ENCODE measurements around the gene CMSS1. TPM values are rescaled to one million over a fixed set of nuclear protein-coding genes. Genes with fewer than 3 reads are reported as not detected.
A peak's percentile ranks its signal among the peaks of the same experiment; 100 is the strongest.

CMSS1 gene
- total and polyA plus RNA-seq, 9 donors = 14.5 to 54.0 (median 24.9) TPM

- DNase-seq = no peak
- no peak for TF ChIP-seq POLR2A (IDR thresholded peaks at IDR 0.05)
- TF ChIP-seq CTCF (IDR thresholded peaks at IDR 0.05) = no peak
- TF ChIP-seq EP300 (IDR thresholded peaks at IDR 0.05) = no peak
- no peaks in the 10 kb centered on the region for H3K27me3 ChIP-seq
- peak overlapping the region; percentile 57 for H3K4me3 ChIP-seq
- H3K9me3 ChIP-seq = no peaks in the 10 kb centered on the region
- H3K27ac ChIP-seq = peak overlapping the region in 1 of 2 donors; percentile 93
- intact Hi-C loops (cut with DNase I) = loop anchor here (10.0 kb wide), 5 partner anchors 72 to 382 kb away; no protein-coding TSS in a partner anchor
- no peaks in the 10 kb centered on the region for H3K36me3 ChIP-seq
- peaks cover 20% of the 10 kb centered on the region for H3K4me1 ChIP-seq (ENCODE audit: insufficient read depth)
Observed at GRCh38 chr3:99872923-99873254, 55.2 kb downstream of the CMSS1 start.

DNA sequence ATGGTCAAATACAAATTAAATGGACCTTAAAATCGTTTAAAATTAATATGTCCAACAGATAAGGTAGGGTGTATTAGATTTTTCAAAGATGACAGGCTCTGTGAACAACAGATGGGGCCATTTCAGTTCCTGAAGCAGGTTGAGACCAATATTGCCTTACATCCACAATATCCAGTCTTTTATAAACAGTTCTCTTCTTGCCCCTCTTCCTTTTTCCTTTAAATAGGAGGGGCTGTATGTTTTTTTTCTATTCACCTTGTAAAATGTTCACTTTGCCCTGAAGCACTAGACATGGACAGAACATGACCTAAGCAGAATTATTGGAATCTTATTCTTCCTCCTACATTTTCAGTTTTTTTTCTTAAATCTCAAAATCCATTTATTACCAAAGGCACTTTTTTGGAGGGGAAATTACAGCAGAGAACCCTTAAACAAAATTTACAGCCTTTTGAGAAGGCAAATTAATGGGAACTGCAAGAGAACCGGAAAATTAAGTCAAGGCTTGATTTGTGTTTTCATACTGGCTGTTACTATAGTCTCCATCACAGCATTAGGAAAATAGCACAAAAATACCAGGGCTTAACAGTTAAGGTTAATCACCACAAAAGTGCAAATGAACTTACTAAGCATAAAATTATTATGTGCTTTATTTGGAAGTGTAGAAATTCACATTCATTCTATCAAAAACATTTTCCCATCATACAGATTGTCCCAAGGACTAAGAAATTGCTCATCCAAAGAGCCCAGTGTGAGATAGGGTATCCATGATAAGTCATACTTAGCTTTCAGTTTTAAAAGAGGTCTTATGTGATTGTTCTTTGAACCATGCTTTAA, 55.8 kb downstream of the CMSS1 start:
- 0 to 7% (median 6%) methylated on average over 2 of the region's 2 CpGs for WGBS, 3 donors
- no peak for DNase-seq
- Histone ChIP-seq H3K4me1 (ENCODE audit: insufficient read depth) (peaks cover 15% of the 10 kb centered on the region), H3K4me3 (peak overlapping the region; percentile 57), H3K27ac (peak overlapping the region in 1 of 2 donors; percentile 93), H3K27me3 (no peaks in the 10 kb centered on the region), H3K36me3 (no peaks in the 10 kb centered on the region), H3K9me3 (no peaks in the 10 kb centered on the region)
- intact Hi-C loops (cut with DNase I) = loop anchor here (10.0 kb wide), 5 partner anchors 71 to 381 kb away; no protein-coding TSS in a partner anchor
- TF ChIP-seq EP300 (IDR thresholded peaks at IDR 0.05) = no peak
- TF ChIP-seq CTCF (IDR thresholded peaks at IDR 0.05) = no peak
- no peak for TF ChIP-seq POLR2A (IDR thresholded peaks at IDR 0.05)

GRCh38 chr3:99874237-99875002, 56.8 kb downstream of the CMSS1 start:
- no peak for TF ChIP-seq CTCF (IDR thresholded peaks at IDR 0.05)
- TF ChIP-seq POLR2A (IDR thresholded peaks at IDR 0.05) = no peak
- no peak for TF ChIP-seq EP300 (IDR thresholded peaks at IDR 0.05)
- peak overlapping the region in 1 of 2 donors; percentile 93 for H3K27ac ChIP-seq
- DNase-seq = no peak
- H3K36me3 ChIP-seq = no peaks in the 10 kb centered on the region
- H3K27me3 ChIP-seq = no peaks in the 10 kb centered on the region
- intact Hi-C loops (cut with DNase I) = loop anchor here (10.0 kb wide), 5 partner anchors 70 to 380 kb away; no protein-coding TSS in a partner anchor
- WGBS, 3 donors = 8 to 18% (median 9%) methylated on average over 3 of the region's 3 CpGs
- H3K9me3 ChIP-seq = no peaks in the 10 kb centered on the region
- H3K4me1 ChIP-seq (ENCODE audit: insufficient read depth) = peaks cover 12% of the 10 kb centered on the region
- H3K4me3 ChIP-seq = peak overlapping the region; percentile 57

DNA sequence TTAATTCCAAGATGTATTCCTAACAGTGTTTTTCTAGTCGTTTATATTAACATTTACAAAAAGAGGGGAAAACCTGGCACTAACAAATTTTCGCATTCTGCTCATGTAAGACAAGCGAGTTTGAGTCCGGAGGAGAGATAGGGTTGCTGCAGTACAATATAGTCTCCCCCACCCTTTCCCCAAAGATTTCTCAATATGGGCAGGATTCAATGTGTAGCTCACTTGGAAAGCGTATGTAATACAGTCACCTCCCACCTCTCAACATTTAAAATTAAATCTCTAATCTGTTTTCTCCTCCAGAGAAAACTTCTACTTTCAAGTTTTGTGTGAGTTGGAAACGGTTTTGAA, 57.9 kb downstream of the CMSS1 start:
- no peaks in the 10 kb centered on the region for H3K27me3 ChIP-seq
- H3K36me3 ChIP-seq = no peaks in the 10 kb centered on the region
- H3K4me3 ChIP-seq = peak overlapping the region; percentile 57
- no peak for DNase-seq
- intact Hi-C loops (cut with DNase I) = loop anchor here (10.0 kb wide), 5 partner anchors 69 to 379 kb away; no protein-coding TSS in a partner anchor
- 0 to 2% (median 1%) methylated on average over 6 of the region's 6 CpGs for WGBS, 3 donors
- no peaks in the 10 kb centered on the region for H3K9me3 ChIP-seq
- TF ChIP-seq POLR2A (IDR thresholded peaks at IDR 0.05) = no peak
- TF ChIP-seq EP300 (IDR thresholded peaks at IDR 0.05) = no peak
- no peak for TF ChIP-seq CTCF (IDR thresholded peaks at IDR 0.05)
- peaks cover 6% of the 10 kb centered on the region for H3K4me1 ChIP-seq (ENCODE audit: insufficient read depth)
- H3K27ac ChIP-seq = peak overlapping the region; percentile 80 to 93
